22Rv1 (cell line): ENCODE measurements around the gene CD300A.

Source experiments
- CTCF ChIP-seq: fragments of 450-650 bp; IDR thresholded peaks from 2 replicates; pipeline ENCODE4 v1.5.1; 2017; ENCODE audit warnings: mild to moderate bottlenecking
- ZFX ChIP-seq: fragments of 450-650 bp; IDR thresholded peaks from 2 replicates; pipeline ENCODE4 v1.6.1; 2017; ENCODE audit warnings: antibody characterized with exemption, borderline replicate concordance

GRCh38 chr17:74447628-74448159 is 18.7 kb upstream of the CD300A start:
- TF ChIP-seq CTCF (no peak), ZFX (no peak)
